Measurements from ENCODE around the gene ULK4. TPM values are rescaled to one million over a fixed set of nuclear protein-coding genes. Genes with fewer than 3 reads are reported as not detected.

The ULK4 gene
- total and polyA plus RNA-seq, 2 of the 4 experiments (the other 2 are of a cell fraction): 2.7 to 5.0 TPM

- ChIA-PET POLR2A (ENCODE audit: unreplicated experiment) (no interaction called here), CTCF (no interaction called here)
- Histone ChIP-seq H3K9me1 (ENCODE audit: insufficient read depth, low read length) (no peaks in the 10 kb centered on the region), H4K20me1 (ENCODE audit: insufficient read depth, low read length) (no peaks in the 10 kb centered on the region), H3K14ac (replicated peaks; ENCODE audit: low read depth, low read length) (no peak overlapping the region), H3K9me3 (ENCODE audit: control insufficient read depth, insufficient read depth, low read length) (peaks cover 2% of the 10 kb centered on the region; the same call in 1 of the 2 replicates), H2BK5ac (ENCODE audit: low read depth, low read length, poor library complexity, severe bottlenecking) (no peak overlapping the region), H3K4me1 (ENCODE audit: control insufficient read depth, insufficient read depth, low read length) (no peaks in the 10 kb centered on the region), H3K4me3 (ENCODE audit: insufficient read depth, low read depth, low read length) (no peak overlapping the region), H3K18ac (ENCODE audit: low read depth, low read length) (no peak overlapping the region), H2AFZ (replicated peaks; ENCODE audit: low read length, poor library complexity) (no peak overlapping the region), H3K23ac (ENCODE audit: low read depth, low read length) (no peak overlapping the region), H2AK5ac (ENCODE audit: low read depth, low read length) (no peak overlapping the region), H3K79me1 (ENCODE audit: low read depth in 1 of 2, low read length in 2 of 2) (no peaks in the 10 kb centered on the region), H4K91ac (ENCODE audit: insufficient read depth, low read depth, low read length) (no peak overlapping the region), H2BK20ac (ENCODE audit: low read depth, low read length) (no peak overlapping the region), H3K56ac (ENCODE audit: extremely low read depth, insufficient read depth, low read length) (no peak overlapping the region), H4K8ac (ENCODE audit: low read depth in 2 of 2, low read length in 2 of 2) (no peak overlapping the region), H2BK120ac (ENCODE audit: low read depth, low read length) (no peak overlapping the region), H3K9ac (ENCODE audit: low read depth, low read length) (no peak overlapping the region), H2BK15ac (ENCODE audit: low read depth, low read length) (no peak overlapping the region), H3K27ac (ENCODE audit: insufficient read depth, low read length) (no peak overlapping the region), H2AK9ac (replicated peaks; ENCODE audit: low read depth, low read length, poor library complexity) (no peak overlapping the region), H3K4ac (ENCODE audit: low read depth, low read length) (no peak overlapping the region), H3K36me3 (ENCODE audit: control insufficient read depth, insufficient read depth, low read length) (no peaks in the 10 kb centered on the region), H3K4me2 (ENCODE audit: low read depth, low read length) (no peak overlapping the region), H4K5ac (ENCODE audit: low read depth, low read length) (no peak overlapping the region), H3K27me3 (ENCODE audit: control insufficient read depth, insufficient read depth, low read length) (no peaks in the 10 kb centered on the region)
- intact Hi-C loops (cut with micrococcal nuclease) (no loop called here), in situ Hi-C loops (cut with MboI; ENCODE audit: low sequenced_read_pairs) (no loop called here), dilution Hi-C loops (cut with HindIII; ENCODE audit: low sequenced_read_pairs, unreplicated experiment) (no loop called here)
- WGBS, 2 experiments (ENCODE audit: extremely low coverage in 2 of 2, insufficient read length in 1 of 2): no CpG with 5 or more reads among the region's 1 CpG
- DNase-seq (no peak), ATAC-seq (ENCODE audit: low read depth) (no peak)
- BruUV-seq (replicated peaks): no TSS peak
- no peak for TF ChIP-seq RCOR1 (IDR thresholded peaks at IDR 0.05; ENCODE audit: insufficient replicate concordance, low read length)
- TF ChIP-seq RAD21 (IDR thresholded peaks at IDR 0.05; ENCODE audit: low read length): no peak
- TF ChIP-seq FOS (IDR thresholded peaks at IDR 0.05; ENCODE audit: low read depth, low read length): no peak
- TF ChIP-seq USF2 (IDR thresholded peaks at IDR 0.05; ENCODE audit: low read depth, low read length): no peak
- TF ChIP-seq RFX5 (IDR thresholded peaks at IDR 0.05; ENCODE audit: low read depth, low read length): no peak
Measured at GRCh38 chr3:41464858-41465257, 497.0 kb downstream of the ULK4 start.
